GM12892 (cell line): Measurements from ENCODE around the gene HTR6.
"Not testable (repeated sequence)": the region's sequence is repeated elsewhere in the genome, so short reads cannot be mapped to it uniquely, and the experiment has no call there.

Experiments
- DNase-seq: peaks from one replicate; pipeline ENCODE4 v3.0.0; 2011; ENCODE audit not compliant: insufficient read length
- FAIRE-seq: peaks from 2 replicates; lab custom pipeline; 2011; peaks lifted over from hg19 to GRCh38; lab: Jason Lieb, UNC
- POLR2A ChIP-seq: IDR thresholded peaks from 2 replicates; pipeline ENCODE4 v1.6.1; 2011; ENCODE audit warnings: low read depth, low read length, control low read depth
- POLR2AphosphoS5 ChIP-seq: IDR thresholded peaks from 2 replicates; pipeline ENCODE4 v1.6.1; 2011; ENCODE audit warnings: low read depth, low read length, control low read depth
- TAF1 ChIP-seq: IDR thresholded peaks from 2 replicates; pipeline ENCODE4 v1.6.1; 2011; ENCODE audit warnings: low read depth, mild to moderate bottlenecking, control low read depth, low read length, borderline replicate concordance

Gene HTR6

GRCh38 chr1:19628879-19629278, 35.8 kb upstream of the HTR6 start:
- no peak for DNase-seq
- no peak for TF ChIP-seq POLR2AphosphoS5
- TF ChIP-seq TAF1 = no peak
- no peak for TF ChIP-seq POLR2A
- no peak for FAIRE-seq

DNA sequence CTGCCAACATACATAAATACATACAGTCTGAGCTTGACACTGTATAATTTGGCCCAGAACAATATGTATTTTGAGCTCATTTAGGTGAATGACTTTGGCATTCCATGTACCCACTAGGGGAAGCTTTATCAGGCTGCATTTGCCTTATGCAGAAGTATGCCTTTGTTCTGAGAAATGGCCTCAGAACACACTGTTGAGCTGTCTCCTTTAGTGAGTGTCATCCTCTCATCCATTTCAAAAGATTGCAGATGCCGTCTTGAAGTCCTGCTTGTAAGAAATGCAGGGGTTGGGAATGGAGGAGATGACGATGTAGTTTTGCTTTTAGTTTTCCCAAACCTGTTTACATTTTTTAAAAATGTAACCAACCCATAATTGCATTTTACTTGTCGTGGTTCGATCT, 35.3 kb upstream of the HTR6 start:
- FAIRE-seq (no peak), DNase-seq (no peak)
- TF ChIP-seq POLR2A = no peak

DNA sequence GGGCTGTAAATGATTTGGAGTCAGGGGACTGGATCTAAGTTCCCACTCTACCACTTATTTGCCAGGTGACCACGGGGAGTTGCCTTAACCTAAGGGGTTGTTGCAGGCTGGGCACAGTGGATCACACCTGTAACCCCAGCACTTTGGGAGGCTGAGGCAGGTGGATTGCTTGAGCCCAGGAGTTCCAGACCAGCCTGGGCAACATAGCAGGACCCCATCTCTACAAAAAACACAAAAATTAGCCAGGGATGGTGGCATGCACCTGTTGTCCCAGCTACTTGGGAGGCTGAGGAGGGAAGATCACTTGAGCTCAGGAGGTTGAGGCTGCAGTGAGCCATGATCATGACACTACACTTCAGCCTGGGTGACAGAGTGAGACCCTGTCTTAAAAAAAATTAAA, 34.5 kb upstream of the HTR6 start:
- DNase-seq, FAIRE-seq: not testable (repeated sequence)

DNA sequence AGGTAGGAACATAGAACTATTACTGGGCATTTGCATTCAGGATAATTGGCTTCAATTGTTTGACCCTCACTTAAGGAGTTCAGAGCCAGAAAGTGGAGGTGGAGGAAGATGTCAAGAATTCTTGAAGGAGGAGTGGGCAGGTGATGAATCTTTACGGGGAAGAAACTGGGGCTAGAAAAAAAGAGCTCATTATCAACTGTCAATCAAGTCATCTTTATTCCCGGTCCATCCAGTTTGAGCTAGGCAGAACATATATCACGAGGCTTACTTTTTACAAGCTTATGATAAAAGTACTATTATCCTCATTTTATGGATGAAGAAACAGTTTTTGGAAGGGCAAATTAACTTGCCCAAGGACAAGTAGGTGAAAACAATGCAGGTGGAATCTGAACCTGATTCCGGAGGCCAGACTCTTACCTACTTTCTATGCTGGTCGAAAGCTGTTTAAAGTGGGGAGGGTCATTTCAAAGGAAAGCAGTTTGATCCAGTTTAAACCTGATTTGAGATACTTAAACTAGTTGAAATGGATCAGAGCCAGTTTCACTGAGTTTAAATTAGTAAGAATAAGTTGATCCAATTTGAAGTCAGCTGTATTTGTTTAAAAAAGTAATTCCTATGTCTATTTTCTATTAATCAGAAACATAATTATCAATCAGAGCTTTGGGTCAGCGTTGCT, 33.8 kb upstream of the HTR6 start:
- DNase-seq (no peak), FAIRE-seq (no peak)
- TF ChIP-seq TAF1 = no peak
- no peak for TF ChIP-seq POLR2A
- TF ChIP-seq POLR2AphosphoS5 = no peak

DNA sequence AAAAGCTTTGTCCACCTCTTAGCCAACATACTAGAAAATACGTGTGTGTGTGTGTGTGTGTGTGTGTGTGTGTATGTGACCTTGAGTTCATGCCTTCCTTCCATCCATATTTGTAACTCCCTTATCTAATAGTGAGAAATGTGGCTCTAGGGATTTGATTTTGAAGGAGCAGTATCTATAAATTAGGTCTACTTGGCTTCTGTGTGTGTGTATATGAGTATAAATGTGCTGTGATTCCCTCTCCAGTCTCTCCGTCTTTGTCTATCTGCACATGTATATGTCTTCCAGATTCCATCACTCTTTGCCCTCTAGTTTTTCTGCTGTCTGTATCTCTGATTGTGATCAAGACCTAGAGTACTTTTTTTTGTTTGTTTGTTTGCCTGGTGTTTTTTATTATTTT, 32.5 kb upstream of the HTR6 start:
- no peak for TF ChIP-seq TAF1
- no peak for TF ChIP-seq POLR2A
- FAIRE-seq = no peak
- no peak for DNase-seq

GRCh38 chr1:19633106-19633505, 31.6 kb upstream of the HTR6 start:
- DNase-seq (no peak), FAIRE-seq (no peak)
- no peak for TF ChIP-seq TAF1
- TF ChIP-seq POLR2A = no peak
- no peak for TF ChIP-seq POLR2AphosphoS5

- not testable (repeated sequence) for FAIRE-seq, DNase-seq
These were observed 29.6 kb upstream of the HTR6 start for GRCh38 chr1:19635064-19635463.

DNA sequence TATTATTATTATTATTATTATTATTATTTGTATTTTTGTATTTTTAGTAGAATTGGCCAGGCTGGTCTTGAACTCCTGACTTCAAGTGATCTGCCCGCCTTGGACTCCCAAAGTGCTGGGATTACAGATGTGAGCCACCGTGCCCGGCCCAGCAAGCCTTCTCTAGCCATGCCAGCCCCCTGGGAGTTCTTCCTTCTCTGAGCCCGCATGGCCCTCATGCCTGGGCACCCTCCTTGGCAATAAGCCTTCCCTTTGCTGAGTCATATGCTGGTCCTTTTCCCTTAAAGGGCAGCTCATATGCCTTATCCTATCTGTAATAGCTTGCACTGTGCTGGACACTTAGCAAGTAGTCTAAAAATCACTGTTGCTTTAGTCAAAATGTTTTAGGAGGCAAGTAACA, 29.0 kb upstream of the HTR6 start:
- no peak for DNase-seq
- TF ChIP-seq TAF1 (no peak), POLR2AphosphoS5 (no peak), POLR2A (no peak)
- no peak for FAIRE-seq

GRCh38 chr1:19636065-19636464, 28.6 kb upstream of the HTR6 start:
- no peak for FAIRE-seq
- no peak for DNase-seq
- TF ChIP-seq POLR2AphosphoS5 = no peak
- TF ChIP-seq POLR2A = no peak
- no peak for TF ChIP-seq TAF1

GRCh38 chr1:19636749-19637148, 27.9 kb upstream of the HTR6 start:
- not testable (repeated sequence) for FAIRE-seq, DNase-seq

- TF ChIP-seq POLR2A = no peak
- no peak for TF ChIP-seq POLR2AphosphoS5
- TF ChIP-seq TAF1 = no peak
- FAIRE-seq = no peak
- DNase-seq = no peak
These were observed 27.1 kb upstream of the HTR6 start for GRCh38 chr1:19637606-19638005.

DNA sequence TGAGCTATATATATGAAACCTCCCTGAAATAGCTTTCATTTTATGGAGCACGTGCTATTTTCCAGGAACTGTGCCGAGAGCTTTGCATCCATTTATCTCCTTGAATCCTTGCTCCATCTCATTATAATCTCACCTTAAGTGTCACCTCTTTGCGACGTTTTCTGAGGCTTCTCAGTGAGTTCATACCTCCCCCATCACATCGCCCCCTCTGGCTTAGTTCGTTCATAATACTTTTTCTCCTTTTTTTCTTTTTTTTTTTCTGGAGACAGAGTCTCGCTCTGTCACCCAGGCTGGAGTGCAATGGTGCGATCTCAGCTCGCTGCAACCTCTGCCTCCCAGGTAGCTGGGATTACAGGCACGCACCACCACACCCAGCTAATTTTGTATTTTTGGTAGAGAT, 25.4 kb upstream of the HTR6 start:
- DNase-seq, FAIRE-seq: not testable (repeated sequence)

DNA sequence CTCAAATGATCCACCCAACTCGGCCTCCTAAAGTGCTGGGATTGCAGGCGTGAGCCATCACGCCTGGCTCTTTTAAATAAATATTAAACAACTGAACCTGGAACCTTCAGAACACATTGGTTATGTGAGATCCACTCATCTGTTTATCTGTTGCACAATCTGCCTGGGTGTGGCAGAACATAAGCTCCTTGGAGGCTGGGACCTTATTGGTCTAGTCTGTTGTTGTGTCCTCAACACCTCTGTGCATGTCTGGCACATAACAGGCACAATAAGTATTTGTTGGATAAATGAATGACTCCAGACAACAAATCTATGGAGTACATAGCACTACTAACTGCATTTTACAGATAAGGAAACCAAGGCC, 24.7 kb upstream of the HTR6 start:
- TF ChIP-seq POLR2AphosphoS5 (no peak), TAF1 (no peak), POLR2A (no peak)
- no peak for FAIRE-seq
- DNase-seq = no peak
